ENCODE results near the gene COL1A1. TPM values are rescaled to one million over a fixed set of nuclear protein-coding genes. Genes with fewer than 3 reads are reported as not detected.

The COL1A1 gene
- total and polyA plus RNA-seq, 2 of the 13 experiments (the other 11 are each of a cell fraction or from before 2014, with no cell fraction given), result 0.05 TPM; not detected in 1

- TF ChIP-seq, protein P1, sequence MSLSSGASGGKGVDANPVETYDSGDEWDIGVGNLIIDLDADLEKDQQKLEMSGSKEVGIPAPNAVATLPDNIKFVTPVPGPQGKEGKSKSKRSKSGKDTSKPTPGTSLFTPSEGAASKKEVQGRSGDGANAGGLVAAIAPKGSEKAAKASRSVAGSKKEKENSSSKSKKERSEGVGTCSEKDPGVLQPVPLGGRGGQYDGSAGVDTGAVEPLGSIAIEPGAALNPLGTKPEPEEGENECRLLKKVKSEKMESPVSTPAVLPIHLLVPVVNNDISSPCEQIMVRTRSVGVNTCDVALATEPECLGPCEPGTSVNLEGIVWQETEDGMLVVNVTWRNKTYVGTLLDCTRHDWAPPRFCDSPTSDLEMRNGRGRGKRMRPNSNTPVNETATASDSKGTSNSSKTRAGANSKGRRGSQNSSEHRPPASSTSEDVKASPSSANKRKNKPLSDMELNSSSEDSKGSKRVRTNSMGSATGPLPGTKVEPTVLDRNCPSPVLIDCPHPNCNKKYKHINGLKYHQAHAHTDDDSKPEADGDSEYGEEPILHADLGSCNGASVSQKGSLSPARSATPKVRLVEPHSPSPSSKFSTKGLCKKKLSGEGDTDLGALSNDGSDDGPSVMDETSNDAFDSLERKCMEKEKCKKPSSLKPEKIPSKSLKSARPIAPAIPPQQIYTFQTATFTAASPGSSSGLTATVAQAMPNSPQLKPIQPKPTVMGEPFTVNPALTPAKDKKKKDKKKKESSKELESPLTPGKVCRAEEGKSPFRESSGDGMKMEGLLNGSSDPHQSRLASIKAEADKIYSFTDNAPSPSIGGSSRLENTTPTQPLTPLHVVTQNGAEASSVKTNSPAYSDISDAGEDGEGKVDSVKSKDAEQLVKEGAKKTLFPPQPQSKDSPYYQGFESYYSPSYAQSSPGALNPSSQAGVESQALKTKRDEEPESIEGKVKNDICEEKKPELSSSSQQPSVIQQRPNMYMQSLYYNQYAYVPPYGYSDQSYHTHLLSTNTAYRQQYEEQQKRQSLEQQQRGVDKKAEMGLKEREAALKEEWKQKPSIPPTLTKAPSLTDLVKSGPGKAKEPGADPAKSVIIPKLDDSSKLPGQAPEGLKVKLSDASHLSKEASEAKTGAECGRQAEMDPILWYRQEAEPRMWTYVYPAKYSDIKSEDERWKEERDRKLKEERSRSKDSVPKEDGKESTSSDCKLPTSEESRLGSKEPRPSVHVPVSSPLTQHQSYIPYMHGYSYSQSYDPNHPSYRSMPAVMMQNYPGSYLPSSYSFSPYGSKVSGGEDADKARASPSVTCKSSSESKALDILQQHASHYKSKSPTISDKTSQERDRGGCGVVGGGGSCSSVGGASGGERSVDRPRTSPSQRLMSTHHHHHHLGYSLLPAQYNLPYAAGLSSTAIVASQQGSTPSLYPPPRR (CRISPR knock-in tag; IDR thresholded peaks at IDR 0.05; ENCODE audit: borderline replicate concordance), result no peak
- TF ChIP-seq, protein P2, sequence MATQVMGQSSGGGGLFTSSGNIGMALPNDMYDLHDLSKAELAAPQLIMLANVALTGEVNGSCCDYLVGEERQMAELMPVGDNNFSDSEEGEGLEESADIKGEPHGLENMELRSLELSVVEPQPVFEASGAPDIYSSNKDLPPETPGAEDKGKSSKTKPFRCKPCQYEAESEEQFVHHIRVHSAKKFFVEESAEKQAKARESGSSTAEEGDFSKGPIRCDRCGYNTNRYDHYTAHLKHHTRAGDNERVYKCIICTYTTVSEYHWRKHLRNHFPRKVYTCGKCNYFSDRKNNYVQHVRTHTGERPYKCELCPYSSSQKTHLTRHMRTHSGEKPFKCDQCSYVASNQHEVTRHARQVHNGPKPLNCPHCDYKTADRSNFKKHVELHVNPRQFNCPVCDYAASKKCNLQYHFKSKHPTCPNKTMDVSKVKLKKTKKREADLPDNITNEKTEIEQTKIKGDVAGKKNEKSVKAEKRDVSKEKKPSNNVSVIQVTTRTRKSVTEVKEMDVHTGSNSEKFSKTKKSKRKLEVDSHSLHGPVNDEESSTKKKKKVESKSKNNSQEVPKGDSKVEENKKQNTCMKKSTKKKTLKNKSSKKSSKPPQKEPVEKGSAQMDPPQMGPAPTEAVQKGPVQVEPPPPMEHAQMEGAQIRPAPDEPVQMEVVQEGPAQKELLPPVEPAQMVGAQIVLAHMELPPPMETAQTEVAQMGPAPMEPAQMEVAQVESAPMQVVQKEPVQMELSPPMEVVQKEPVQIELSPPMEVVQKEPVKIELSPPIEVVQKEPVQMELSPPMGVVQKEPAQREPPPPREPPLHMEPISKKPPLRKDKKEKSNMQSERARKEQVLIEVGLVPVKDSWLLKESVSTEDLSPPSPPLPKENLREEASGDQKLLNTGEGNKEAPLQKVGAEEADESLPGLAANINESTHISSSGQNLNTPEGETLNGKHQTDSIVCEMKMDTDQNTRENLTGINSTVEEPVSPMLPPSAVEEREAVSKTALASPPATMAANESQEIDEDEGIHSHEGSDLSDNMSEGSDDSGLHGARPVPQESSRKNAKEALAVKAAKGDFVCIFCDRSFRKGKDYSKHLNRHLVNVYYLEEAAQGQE (IDR thresholded peaks at IDR 0.05; ENCODE audit: borderline replicate concordance in 1 of 2, low read depth in 1 of 2, low read length in 2 of 2), result no peak
- TF ChIP-seq FOXA1 (IDR thresholded peaks at IDR 0.05) (no peak), FOXA1 (CRISPR knock-in tag; IDR thresholded peaks at IDR 0.05) (peak; percentile 50), ZNF224 (CRISPR knock-in tag; IDR thresholded peaks at IDR 0.05) (no peak), MAFK (conservative IDR thresholded peaks at IDR 0.05 in 1 of 2, IDR thresholded peaks at IDR 0.05 in 1 of 2; ENCODE audit: low read length in 2 of 2) (no peak), NPAS2 (CRISPR knock-in tag; IDR thresholded peaks at IDR 0.05; ENCODE audit: borderline replicate concordance) (no peak), ATRX (CRISPR knock-in tag; IDR thresholded peaks at IDR 0.05; ENCODE audit: borderline replicate concordance) (no peak), ZNF790 (CRISPR knock-in tag; IDR thresholded peaks at IDR 0.05; ENCODE audit: borderline replicate concordance) (no peak), ZMYM2 (CRISPR knock-in tag; IDR thresholded peaks at IDR 0.05) (no peak), HES4 (CRISPR knock-in tag; IDR thresholded peaks at IDR 0.05; ENCODE audit: borderline replicate concordance) (no peak), ZNF562 (CRISPR knock-in tag; IDR thresholded peaks at IDR 0.05; ENCODE audit: borderline replicate concordance) (no peak), ARNT2 (CRISPR knock-in tag; IDR thresholded peaks at IDR 0.05; ENCODE audit: low read depth) (no peak), ZNF644 (CRISPR knock-in tag; IDR thresholded peaks at IDR 0.05; ENCODE audit: low read depth) (no peak), SAFB2 (CRISPR knock-in tag; IDR thresholded peaks at IDR 0.05; ENCODE audit: borderline replicate concordance, low read depth) (no peak), SRF (IDR thresholded peaks at IDR 0.05; ENCODE audit: low read depth, low read length) (no peak)
Measured at GRCh38 chr17:50161023-50161910, 40.2 kb downstream of the COL1A1 start (continued).
